GM12865 (cell line): ENCODE measurements around the gene BNIP2.
A peak's percentile ranks its signal among the peaks of the same experiment; 100 is the strongest.

Source experiments
- DNase-seq: peaks from one replicate; pipeline ENCODE4 v3.0.0; 2010; ENCODE audit warnings: low read depth
- H3K4me3 ChIP-seq: 2 replicates; pipeline ENCODE4 v1.5.1; 2011; ENCODE audit warnings: mild to moderate bottlenecking, low read depth, low read length, control low read depth
- CTCF ChIP-seq: IDR thresholded peaks from 2 replicates; pipeline ENCODE4 v1.5.1; 2011; ENCODE audit warnings: low read length, control low read depth, low read depth, inconsistent platforms; ENCODE audit not compliant: insufficient read depth; ENCODE audit errors: missing control alignments

Gene BNIP2

GRCh38 chr15:59678172-59678571, 10.9 kb downstream of the BNIP2 start:
- DNase-seq: no peak
- no peak for TF ChIP-seq CTCF
- H3K4me3 ChIP-seq: no peak overlapping the region

- H3K4me3 ChIP-seq: no peak overlapping the region
- TF ChIP-seq CTCF: no peak
- no peak for DNase-seq
Observed at GRCh38 chr15:59676565-59676964, 12.6 kb downstream of the BNIP2 start.

- H3K4me3 ChIP-seq: no peak overlapping the region
- no peak for TF ChIP-seq CTCF
- DNase-seq: no peak
Observed at GRCh38 chr15:59674361-59674877, 14.7 kb downstream of the BNIP2 start.

GRCh38 chr15:59668556-59668955, 20.6 kb downstream of the BNIP2 start:
- H3K4me3 ChIP-seq: no peak overlapping the region
- no peak for DNase-seq
- TF ChIP-seq CTCF: no peak

- no peak for TF ChIP-seq CTCF
- H3K4me3 ChIP-seq: no peak overlapping the region
- DNase-seq: no peak
Observed at GRCh38 chr15:59662260-59662659, 26.9 kb downstream of the BNIP2 start.

- no peak overlapping the region for H3K4me3 ChIP-seq
- no peak for TF ChIP-seq CTCF
- DNase-seq: no peak
Observed at GRCh38 chr15:59659366-59659765, 29.8 kb downstream of the BNIP2 start.

- no peak for TF ChIP-seq CTCF
- H3K4me3 ChIP-seq: peak overlapping the region; percentile 82
- no peak for DNase-seq
Observed at GRCh38 chr15:59657635-59658125, 31.4 kb downstream of the BNIP2 start.
